Stimulated activated CD8-positive, alpha-beta memory T cell treated with anti-CD3 and anti-CD28 coated beads, Interleukin-15, amount 100 ng/mL, for 48 hours (primary cell): ENCODE results near the gene PDGFB.

ENCODE experiments used
- DNase-seq, 2 donors: peaks; one replicate each; pipeline ENCODE4 v3.0.0-alpha.2; 2020; ENCODE audit warnings: low read depth in 2 of 2

Gene PDGFB

DNA sequence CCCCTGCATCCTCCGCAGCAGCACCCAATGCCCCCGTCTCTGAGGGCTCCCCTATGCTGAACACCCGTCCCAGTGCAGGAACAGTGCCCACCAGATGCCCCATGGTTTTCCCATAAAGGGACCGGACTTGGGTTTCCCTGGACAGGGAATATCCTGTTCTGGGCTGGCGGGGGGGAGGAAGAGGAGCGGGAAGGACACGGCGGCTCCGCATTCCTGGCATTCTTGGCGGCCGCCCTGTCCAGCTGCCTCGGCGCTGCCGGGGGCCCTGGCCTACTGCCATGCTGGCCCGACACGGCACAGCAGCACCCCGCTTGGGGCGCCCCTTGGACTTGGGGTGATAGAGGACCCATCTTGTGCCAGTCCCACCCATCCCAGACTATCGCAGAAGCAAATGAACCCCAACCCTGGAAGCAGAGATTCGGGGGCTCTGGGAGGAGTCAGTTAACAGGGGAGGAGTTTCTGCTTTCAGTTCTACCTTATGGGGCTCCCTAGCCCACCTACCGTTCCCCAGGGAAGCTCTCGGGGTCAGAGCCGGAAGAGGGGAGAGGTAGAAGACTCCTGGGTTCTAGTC lies 68.6 kb downstream of the PDGFB start:
- no peak for DNase-seq

DNA sequence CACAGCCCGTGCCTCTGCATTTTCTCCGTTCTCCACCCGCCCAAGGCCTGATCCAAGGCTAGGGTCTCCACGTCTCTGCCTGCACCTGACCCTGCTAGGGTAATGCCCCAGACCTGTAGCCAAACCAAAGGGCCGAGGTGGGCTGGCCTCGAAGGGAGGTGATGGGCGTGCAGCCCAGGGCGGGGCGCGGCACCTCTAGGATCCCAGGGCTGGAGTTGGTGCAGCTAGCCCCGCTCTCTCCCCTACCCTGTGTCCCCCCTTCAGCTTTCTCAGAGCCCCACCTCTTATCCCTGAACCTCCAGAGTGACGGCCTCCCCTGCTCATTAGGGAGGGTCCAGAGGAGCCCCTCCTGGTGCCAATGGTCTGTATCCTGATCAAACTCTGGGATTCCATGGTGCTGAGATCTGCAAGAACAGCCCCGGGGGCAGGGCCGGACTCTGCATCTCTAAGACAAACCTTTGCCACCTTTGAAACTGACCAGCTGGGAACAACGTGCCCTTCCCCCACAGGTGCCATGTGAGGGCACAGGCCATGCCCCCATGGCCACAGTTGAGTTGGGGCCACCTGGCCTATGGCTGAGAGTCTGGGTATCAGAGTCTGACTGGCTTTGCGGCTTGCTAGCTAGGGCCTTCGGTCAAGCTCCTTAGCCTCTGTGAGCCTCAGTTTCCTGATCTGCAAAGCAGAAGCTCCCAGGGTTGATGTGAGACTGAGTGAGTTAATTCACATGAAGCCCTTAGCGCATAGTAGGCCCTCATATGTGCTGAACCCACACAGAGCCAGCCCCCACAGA lies 69.2 kb downstream of the PDGFB start:
- no peak for DNase-seq

DNA sequence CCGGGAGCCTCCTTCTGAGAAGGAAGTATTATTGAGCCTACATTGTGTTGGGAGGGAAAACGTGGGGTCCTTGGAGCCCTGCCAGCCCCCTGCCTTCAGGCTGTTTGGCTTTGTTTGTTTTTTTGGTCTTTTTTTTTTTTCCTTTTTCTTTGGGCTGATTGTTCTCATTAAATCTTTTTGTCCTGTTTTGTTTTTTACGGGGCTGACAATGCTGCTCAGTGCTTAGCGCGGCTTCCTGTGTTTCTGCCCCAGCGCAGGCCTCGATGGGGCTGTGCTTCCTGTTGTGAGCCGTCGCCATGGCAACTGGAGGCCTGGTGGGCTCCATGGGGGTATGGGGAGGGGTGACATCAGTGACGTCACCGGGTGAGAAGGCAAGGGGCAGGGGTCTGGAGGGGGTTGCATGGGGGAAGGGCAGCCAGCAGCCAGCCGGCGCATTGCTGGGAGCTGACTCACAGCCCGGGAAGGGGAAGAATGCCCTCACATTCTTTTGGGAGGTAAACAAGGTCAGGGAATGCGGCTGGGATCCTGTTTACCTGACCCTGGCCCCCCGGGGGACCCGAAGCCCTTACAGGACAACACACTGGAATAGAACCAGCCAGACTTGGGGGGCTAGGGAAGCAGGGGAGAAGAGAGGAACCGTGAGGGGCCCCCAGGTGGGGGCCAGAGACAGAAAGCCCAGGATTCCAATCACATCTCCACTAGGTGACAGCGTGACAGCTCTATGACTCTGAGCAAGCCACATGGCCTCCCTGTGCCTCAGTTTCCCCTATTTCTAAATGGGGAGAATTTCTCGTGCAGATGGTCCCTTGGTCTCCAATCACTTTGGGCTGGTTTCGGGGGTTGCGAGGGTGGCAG lies 70.1 kb downstream of the PDGFB start:
- peak; percentile 38 to 51 for DNase-seq

GRCh38 chr22:39173787-39174497 lies 70.8 kb downstream of the PDGFB start:
- no peak for DNase-seq
